ENCODE measurements around the gene HSPBP1.

The HSPBP1 gene

GRCh38 chr19:55232986-55233385, 46.9 kb downstream of the HSPBP1 start:
- TF ChIP-seq, protein P1, sequence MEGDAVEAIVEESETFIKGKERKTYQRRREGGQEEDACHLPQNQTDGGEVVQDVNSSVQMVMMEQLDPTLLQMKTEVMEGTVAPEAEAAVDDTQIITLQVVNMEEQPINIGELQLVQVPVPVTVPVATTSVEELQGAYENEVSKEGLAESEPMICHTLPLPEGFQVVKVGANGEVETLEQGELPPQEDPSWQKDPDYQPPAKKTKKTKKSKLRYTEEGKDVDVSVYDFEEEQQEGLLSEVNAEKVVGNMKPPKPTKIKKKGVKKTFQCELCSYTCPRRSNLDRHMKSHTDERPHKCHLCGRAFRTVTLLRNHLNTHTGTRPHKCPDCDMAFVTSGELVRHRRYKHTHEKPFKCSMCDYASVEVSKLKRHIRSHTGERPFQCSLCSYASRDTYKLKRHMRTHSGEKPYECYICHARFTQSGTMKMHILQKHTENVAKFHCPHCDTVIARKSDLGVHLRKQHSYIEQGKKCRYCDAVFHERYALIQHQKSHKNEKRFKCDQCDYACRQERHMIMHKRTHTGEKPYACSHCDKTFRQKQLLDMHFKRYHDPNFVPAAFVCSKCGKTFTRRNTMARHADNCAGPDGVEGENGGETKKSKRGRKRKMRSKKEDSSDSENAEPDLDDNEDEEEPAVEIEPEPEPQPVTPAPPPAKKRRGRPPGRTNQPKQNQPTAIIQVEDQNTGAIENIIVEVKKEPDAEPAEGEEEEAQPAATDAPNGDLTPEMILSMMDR (IDR thresholded peaks at IDR 0.05; ENCODE audit: low read depth, low read length, missing control alignments), result no peak
- Histone ChIP-seq H3K36me3 (replicated peaks) (peaks cover 56% of the 10 kb centered on the region), H3K27me3 (replicated peaks) (no peaks in the 10 kb centered on the region), H3K4me3 (ENCODE audit: low read depth, low read length) (no peak overlapping the region), H3K27ac (no peak overlapping the region)
- in situ Hi-C loops (cut with HindIII; ENCODE audit: low pct_ligation_motif_present, low sequenced_read_pairs), result no loop called here
- no peak for DNase-seq

DNA sequence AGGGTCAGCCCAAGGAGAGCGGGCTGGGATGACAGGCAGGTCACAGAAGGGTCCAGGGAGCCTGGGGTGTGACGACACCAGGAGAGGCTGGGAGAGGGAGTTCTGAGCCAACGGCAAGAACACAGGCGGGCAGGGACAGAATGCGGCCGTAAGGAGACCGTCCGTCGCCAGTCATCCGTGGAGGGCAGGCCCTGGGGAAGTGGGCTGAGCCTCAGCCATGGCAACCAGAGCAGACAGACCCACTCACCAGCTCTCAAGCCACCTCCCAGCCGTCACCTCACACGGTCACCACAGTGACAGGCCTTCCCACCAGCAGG, 47.7 kb downstream of the HSPBP1 start:
- H3K4me3 ChIP-seq (ENCODE audit: low read depth, low read length), result no peak overlapping the region
- in situ Hi-C loops (cut with HindIII; ENCODE audit: low pct_ligation_motif_present, low sequenced_read_pairs), result no loop called here
- peaks cover 55% of the 10 kb centered on the region for H3K36me3 ChIP-seq (replicated peaks)
- H3K27me3 ChIP-seq (replicated peaks), result no peaks in the 10 kb centered on the region
- H3K27ac ChIP-seq, result no peak overlapping the region
- DNase-seq, result no peak
- TF ChIP-seq, protein P1 (IDR thresholded peaks at IDR 0.05; ENCODE audit: low read depth, low read length, missing control alignments), result no peak

DNA sequence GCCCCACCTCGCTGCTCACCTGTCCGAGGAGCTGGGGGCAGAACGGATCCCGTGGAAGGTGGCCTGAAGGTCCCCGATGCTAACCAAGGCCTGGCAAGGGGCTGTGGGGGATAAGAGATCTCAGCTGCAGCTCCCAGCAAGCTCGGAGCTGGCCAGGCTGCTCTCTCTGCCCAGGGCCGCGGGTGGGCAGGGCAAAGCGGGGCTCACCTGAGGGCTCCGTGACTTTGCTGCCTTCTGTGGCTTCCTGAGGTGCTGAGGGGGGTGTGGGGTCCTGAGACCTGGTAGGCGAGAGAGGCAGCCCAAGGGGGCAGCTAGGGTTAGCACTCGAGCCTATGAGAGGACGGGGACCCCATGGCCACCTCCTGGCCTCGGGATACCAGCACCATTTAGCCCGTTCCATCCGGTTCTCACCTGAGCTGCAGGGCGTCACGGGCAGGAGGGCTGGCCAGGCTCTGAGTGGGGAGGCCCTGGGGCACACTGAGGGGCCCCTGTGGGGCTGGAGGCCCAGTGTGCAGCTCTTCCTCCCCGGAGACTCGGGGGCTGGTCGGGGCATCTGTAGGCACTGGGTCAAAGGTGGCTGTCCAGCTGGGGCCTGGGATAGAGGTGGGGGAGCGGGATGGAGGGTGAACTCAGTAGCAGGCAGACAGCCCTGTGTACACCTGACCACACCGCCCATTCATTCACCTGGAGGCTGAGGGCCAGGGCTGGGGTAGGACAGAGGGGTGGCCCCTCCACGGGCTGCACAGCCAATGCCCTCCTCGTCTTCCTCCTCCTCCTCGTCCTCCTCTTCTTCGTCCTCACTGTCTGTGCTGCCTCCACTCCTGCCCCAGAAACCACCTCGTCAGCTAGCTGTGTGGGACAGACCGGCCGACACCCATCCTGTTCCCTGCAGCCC, 48.3 kb downstream of the HSPBP1 start:
- TF ChIP-seq, protein P1 (IDR thresholded peaks at IDR 0.05; ENCODE audit: low read depth, low read length, missing control alignments), result no peak
- Histone ChIP-seq H3K36me3 (replicated peaks) (peaks cover 54% of the 10 kb centered on the region), H3K27me3 (replicated peaks) (no peaks in the 10 kb centered on the region), H3K4me3 (ENCODE audit: low read depth, low read length) (no peak overlapping the region), H3K27ac (no peak overlapping the region)
- in situ Hi-C loops (cut with HindIII; ENCODE audit: low pct_ligation_motif_present, low sequenced_read_pairs), result no loop called here
- no peak for DNase-seq

GRCh38 chr19:55230780-55231179, 49.1 kb downstream of the HSPBP1 start:
- H3K36me3 ChIP-seq (replicated peaks), result peaks cover 46% of the 10 kb centered on the region
- H3K4me3 ChIP-seq (ENCODE audit: low read depth, low read length), result no peak overlapping the region
- TF ChIP-seq, protein P1 (IDR thresholded peaks at IDR 0.05; ENCODE audit: low read depth, low read length, missing control alignments), result no peak
- H3K27ac ChIP-seq, result no peak overlapping the region
- in situ Hi-C loops (cut with HindIII; ENCODE audit: low pct_ligation_motif_present, low sequenced_read_pairs), result no loop called here
- DNase-seq, result no peak
- H3K27me3 ChIP-seq (replicated peaks), result no peaks in the 10 kb centered on the region

DNA sequence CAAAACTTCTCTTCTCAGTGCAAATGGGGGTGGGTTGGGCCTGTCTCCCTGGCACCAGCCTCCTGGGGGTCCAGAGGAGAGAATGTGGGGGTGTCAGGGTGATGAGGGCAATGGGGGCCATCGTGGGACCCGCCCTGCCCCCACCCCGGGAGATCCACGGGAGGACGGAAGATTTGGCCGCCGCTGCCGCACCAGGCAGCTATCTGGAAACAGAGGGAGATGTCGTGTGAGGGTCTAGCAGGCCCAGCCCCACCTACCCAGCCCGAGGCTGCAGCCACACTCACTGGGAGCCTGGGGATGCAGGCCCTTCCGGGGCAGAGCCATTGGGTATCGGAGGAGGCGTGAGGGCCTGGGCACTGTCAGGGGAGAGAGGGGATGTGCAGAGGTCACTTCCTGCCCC, 49.6 kb downstream of the HSPBP1 start:
- TF ChIP-seq, protein P1 (IDR thresholded peaks at IDR 0.05; ENCODE audit: low read depth, low read length, missing control alignments), result no peak
- no peak for DNase-seq
- H3K27ac ChIP-seq, result no peak overlapping the region
- peaks cover 46% of the 10 kb centered on the region for H3K36me3 ChIP-seq (replicated peaks)
- no peaks in the 10 kb centered on the region for H3K27me3 ChIP-seq (replicated peaks)
- no peak overlapping the region for H3K4me3 ChIP-seq (ENCODE audit: low read depth, low read length)
- in situ Hi-C loops (cut with HindIII; ENCODE audit: low pct_ligation_motif_present, low sequenced_read_pairs), result no loop called here

- Histone ChIP-seq H3K36me3 (replicated peaks) (peaks cover 46% of the 10 kb centered on the region), H3K4me3 (ENCODE audit: low read depth, low read length) (no peak overlapping the region), H3K27ac (no peak overlapping the region), H3K27me3 (replicated peaks) (no peaks in the 10 kb centered on the region)
- TF ChIP-seq, protein P1 (IDR thresholded peaks at IDR 0.05; ENCODE audit: low read depth, low read length, missing control alignments), result no peak
- DNase-seq, result no peak
- in situ Hi-C loops (cut with HindIII; ENCODE audit: low pct_ligation_motif_present, low sequenced_read_pairs), result no loop called here
Measured at GRCh38 chr19:55229789-55230182, 50.1 kb downstream of the HSPBP1 start.
